Mesenchymal stem cell (in vitro differentiated cells and primary cell): Measurements from ENCODE around the gene RHOBTB3.
A peak's percentile ranks its signal among the peaks of the same experiment; 100 is the strongest.

Source experiments
- DNase-seq: peaks from one replicate; pipeline ENCODE4 v3.0.0-alpha.2; 2013
- H2AFZ ChIP-seq: one replicate; pipeline ENCODE4 v1.6.1; 2013; ENCODE audit warnings: low read depth, mild to moderate bottlenecking, control low read depth, inconsistent platforms, low read length, moderate library complexity
- H2AK5ac ChIP-seq: 2 replicates; pipeline ENCODE4 v1.6.1; 2013; ENCODE audit warnings: low read length, moderate library complexity, mild to moderate bottlenecking, inconsistent platforms; ENCODE audit not compliant: severe bottlenecking
- H2BK120ac ChIP-seq: one replicate; pipeline ENCODE4 v1.6.1; 2013; ENCODE audit warnings: low read depth, mild to moderate bottlenecking, inconsistent platforms, low read length, moderate library complexity
- H2BK12ac ChIP-seq, 2 experiments: one replicate each; pipeline ENCODE4 v1.6.1; 2013; ENCODE audit warnings: inconsistent platforms in 2 of 2, low read length in 2 of 2, mild to moderate bottlenecking in 2 of 2, moderate library complexity in 2 of 2, control low read depth in 1 of 2
- H2BK15ac ChIP-seq: one replicate; pipeline ENCODE4 v1.6.1; 2013; ENCODE audit warnings: mild to moderate bottlenecking, low read depth, inconsistent platforms; ENCODE audit not compliant: poor library complexity, severe bottlenecking
- H2BK5ac ChIP-seq: 2 replicates; pipeline ENCODE4 v1.6.1; 2013; ENCODE audit warnings: low read depth, mild to moderate bottlenecking, low read length, control low read depth, inconsistent platforms; ENCODE audit not compliant: poor library complexity, severe bottlenecking
- H3K14ac ChIP-seq, 2 experiments: one replicate each; pipeline ENCODE4 v1.6.1; 2013; ENCODE audit warnings: inconsistent platforms in 2 of 2, low read length in 2 of 2, control low read depth in 1 of 2, mild to moderate bottlenecking in 1 of 2, moderate library complexity in 1 of 2
- H3K18ac ChIP-seq, 2 experiments: one replicate each; pipeline ENCODE4 v1.6.1; 2013; ENCODE audit warnings: inconsistent platforms in 2 of 2, low read length in 2 of 2, control low read depth in 1 of 2, low read depth in 1 of 2, mild to moderate bottlenecking in 1 of 2
- H3K23ac ChIP-seq, 2 experiments: one replicate each; pipeline ENCODE4 v1.6.1; 2013; ENCODE audit warnings: inconsistent platforms in 2 of 2, low read length in 2 of 2, mild to moderate bottlenecking in 2 of 2, moderate library complexity in 2 of 2, control low read depth in 1 of 2
- H3K27ac ChIP-seq: 2 replicates; pipeline ENCODE4 v1.5.1; 2013; ENCODE audit warnings: mild to moderate bottlenecking, moderate library complexity, low read length, control low read depth, inconsistent platforms; ENCODE audit not compliant: poor library complexity, severe bottlenecking
- H3K27me3 ChIP-seq, 2 experiments: 2 replicates each; pipeline versions ENCODE4 v1.6.1 to v1.7.0; 2013; ENCODE audit warnings: low read length in 2 of 2, mild to moderate bottlenecking in 2 of 2, moderate library complexity in 2 of 2, control low read depth in 1 of 2, inconsistent platforms in 1 of 2; ENCODE audit not compliant: control insufficient read depth in 1 of 2, insufficient read depth in 1 of 2
- H3K36me3 ChIP-seq, 2 experiments: 2 replicates each; pipeline versions ENCODE4 v1.6.1 to v1.7.0; 2013; ENCODE audit warnings: low read length in 2 of 2, control low read depth in 1 of 2, inconsistent platforms in 1 of 2, low read depth in 1 of 2, mild to moderate bottlenecking in 1 of 2; ENCODE audit not compliant: insufficient read depth in 2 of 2, control insufficient read depth in 1 of 2
- H3K4ac ChIP-seq, 2 experiments: one replicate each; pipeline ENCODE4 v1.6.1; 2013; ENCODE audit warnings: inconsistent platforms in 2 of 2, low read length in 2 of 2, mild to moderate bottlenecking in 2 of 2, moderate library complexity in 2 of 2, control low read depth in 1 of 2, low read depth in 1 of 2
- H3K4me1 ChIP-seq: 2 replicates; pipeline ENCODE4 v1.6.1; 2013; ENCODE audit warnings: low read depth, low read length, control low read depth; ENCODE audit not compliant: control insufficient read depth, insufficient read depth
- H3K4me2 ChIP-seq: 2 replicates; pipeline ENCODE4 v1.6.1; 2013; ENCODE audit warnings: low read length, mild to moderate bottlenecking, inconsistent platforms; ENCODE audit not compliant: poor library complexity, severe bottlenecking
- H3K4me3 ChIP-seq, 2 experiments: 2 replicates each; pipeline versions ENCODE4 v1.5.1 to v1.7.0; 2013; ENCODE audit warnings: low read length in 2 of 2, mild to moderate bottlenecking in 2 of 2, control low read depth in 1 of 2, low read depth in 1 of 2; ENCODE audit not compliant: insufficient read depth in 1 of 2
- H3K79me1 ChIP-seq: replicated peaks from 2 replicates; pipeline ENCODE4 v1.6.1; 2013; ENCODE audit warnings: mild to moderate bottlenecking, control low read depth, low read length, inconsistent platforms; ENCODE audit not compliant: poor library complexity, severe bottlenecking
- H3K9ac ChIP-seq: 2 replicates; pipeline ENCODE4 v1.7.0; 2013; ENCODE audit warnings: mild to moderate bottlenecking, low read length, moderate library complexity
- H3K9me3 ChIP-seq: 2 replicates; pipeline ENCODE4 v1.7.0; 2013; ENCODE audit warnings: mild to moderate bottlenecking, low read length; ENCODE audit not compliant: control insufficient read depth
- H4K8ac ChIP-seq: one replicate; pipeline ENCODE4 v1.6.1; 2013; ENCODE audit warnings: inconsistent platforms, mild to moderate bottlenecking, low read length, moderate library complexity
- H4K91ac ChIP-seq: one replicate; pipeline ENCODE4 v1.6.1; 2013; ENCODE audit warnings: mild to moderate bottlenecking, low read length, inconsistent platforms
- WGBS: methylation state at CpG from one replicate; pipeline ENCODE4 v1.1.7; 2013; ENCODE audit warnings: mixed read lengths; 5-methylcytosine and 5-hydroxymethylcytosine counted together

The RHOBTB3 gene

DNA sequence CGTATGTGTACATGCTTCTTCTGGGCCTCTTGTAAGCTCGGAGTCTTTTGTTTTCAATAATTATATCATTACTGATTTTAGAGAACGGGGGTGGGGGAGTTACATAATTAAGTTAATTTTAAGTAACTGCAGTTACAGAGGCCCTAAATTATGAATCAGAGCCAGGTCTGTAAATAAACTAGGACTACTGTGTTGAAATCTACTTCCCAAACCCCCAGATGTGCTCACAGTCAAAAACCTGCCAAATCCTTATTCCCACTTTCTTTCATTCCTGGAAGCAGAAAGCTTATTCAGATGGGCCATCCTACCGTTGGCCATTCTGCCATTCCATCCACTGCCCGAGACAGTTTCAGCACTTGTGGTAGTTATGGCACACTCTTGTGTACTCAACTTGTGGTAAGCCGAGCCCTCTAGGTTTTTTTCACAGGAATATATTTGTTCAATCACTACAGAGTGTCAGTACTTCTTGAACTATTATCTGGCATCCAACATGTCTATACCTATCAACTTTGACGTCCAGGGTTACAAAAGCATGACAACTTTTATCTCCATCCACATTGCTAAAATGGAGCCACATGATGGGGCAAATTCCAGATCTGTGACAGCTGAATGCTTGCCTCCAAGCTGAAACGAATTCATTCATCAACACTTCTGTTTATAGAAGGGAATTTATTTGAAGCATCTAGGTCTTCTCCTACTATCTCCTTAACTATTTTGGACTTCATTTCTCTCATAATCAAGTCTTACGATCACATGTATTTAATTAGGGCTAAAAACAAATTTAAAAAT lies 53.6 kb downstream of the RHOBTB3 start:
- peaks cover 13 to 51% of the 10 kb centered on the region in 2 experiments for H3K36me3 ChIP-seq
- no peak overlapping the region for H2AK5ac ChIP-seq
- H3K79me1 ChIP-seq = peaks cover 7% of the 10 kb centered on the region
- no peak overlapping the region for H4K91ac ChIP-seq
- no peak overlapping the region for H2AFZ ChIP-seq
- no peak overlapping the region for H3K4me2 ChIP-seq
- DNase-seq = no peak
- H3K4me1 ChIP-seq = peaks cover 2% of the 10 kb centered on the region
- H3K27me3 ChIP-seq = no peaks in the 10 kb centered on the region
- no peaks in the 10 kb centered on the region for H3K9me3 ChIP-seq
- H3K9ac ChIP-seq = no peak overlapping the region
- no peak overlapping the region for H3K14ac ChIP-seq
- H2BK12ac ChIP-seq = no peak overlapping the region
- H2BK5ac ChIP-seq = no peak overlapping the region
- no peak overlapping the region for H3K18ac ChIP-seq
- peak overlapping the region; percentile 12 for H4K8ac ChIP-seq
- H2BK120ac ChIP-seq = no peak overlapping the region
- no peak overlapping the region for H2BK15ac ChIP-seq
- H3K4ac ChIP-seq = no peak overlapping the region
- H3K23ac ChIP-seq = no peak overlapping the region
- 93% methylated on average over 6 of the region's 9 CpGs for WGBS
- no peak overlapping the region for H3K27ac ChIP-seq
- no peak overlapping the region for H3K4me3 ChIP-seq

- H3K36me3 ChIP-seq = peaks cover 17 to 64% of the 10 kb centered on the region in 2 experiments
- peak overlapping the region; percentile 67 for H3K9ac ChIP-seq
- H3K27me3 ChIP-seq = no peaks in the 10 kb centered on the region
- DNase-seq = no peak
- no peak overlapping the region for H4K8ac ChIP-seq
- peaks cover 14% of the 10 kb centered on the region for H3K79me1 ChIP-seq
- H3K27ac ChIP-seq = no peak overlapping the region
- H3K4ac ChIP-seq = no peak overlapping the region
- no peak overlapping the region for H2BK15ac ChIP-seq
- no peak overlapping the region for H2BK12ac ChIP-seq
- no peak overlapping the region for H3K18ac ChIP-seq
- H2BK5ac ChIP-seq = no peak overlapping the region
- no peak overlapping the region for H3K23ac ChIP-seq
- H3K4me2 ChIP-seq = no peak overlapping the region
- 91% methylated on average over 1 of the region's 3 CpGs for whole genome bisulfite sequencing
- H2AFZ ChIP-seq = no peak overlapping the region
- no peak overlapping the region for H4K91ac ChIP-seq
- no peaks in the 10 kb centered on the region for H3K9me3 ChIP-seq
- no peak overlapping the region for H3K4me3 ChIP-seq
- H2BK120ac ChIP-seq = no peak overlapping the region
- H2AK5ac ChIP-seq = no peak overlapping the region
- H3K14ac ChIP-seq = no peak overlapping the region
- H3K4me1 ChIP-seq = no peaks in the 10 kb centered on the region
These were observed 55.8 kb downstream of the RHOBTB3 start for GRCh38 chr5:95786821-95787418.

DNA sequence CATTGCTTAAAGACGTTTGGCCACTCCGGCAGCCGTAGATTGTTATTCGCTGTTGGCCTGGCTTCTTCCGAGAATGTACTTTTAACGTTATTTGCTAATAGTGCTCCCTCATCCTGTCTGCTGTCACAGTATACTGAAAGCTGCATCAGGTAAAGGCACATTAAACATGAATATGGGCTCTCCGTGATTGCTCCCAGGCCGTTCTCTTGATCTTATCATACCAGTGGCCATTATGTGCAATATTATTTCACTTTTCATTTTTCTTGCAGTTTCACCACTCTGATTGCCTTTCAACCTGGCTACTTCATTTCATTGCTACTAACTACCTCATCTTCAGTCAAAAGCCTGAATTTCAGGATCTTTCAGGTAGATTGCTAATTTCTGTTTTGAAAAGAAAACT lies 57.4 kb downstream of the RHOBTB3 start:
- H3K9me3 ChIP-seq = no peaks in the 10 kb centered on the region
- no peak overlapping the region for H4K8ac ChIP-seq
- H3K4me3 ChIP-seq = no peak overlapping the region
- H3K27ac ChIP-seq = no peak overlapping the region
- no peak overlapping the region for H2AK5ac ChIP-seq
- 97% methylated on average over 8 of the region's 8 CpGs for WGBS
- H4K91ac ChIP-seq = no peak overlapping the region
- H3K36me3 ChIP-seq = peaks cover 20 to 73% of the 10 kb centered on the region in 2 experiments
- no peak overlapping the region for H3K14ac ChIP-seq
- no peak overlapping the region for H3K4me2 ChIP-seq
- H3K27me3 ChIP-seq = no peaks in the 10 kb centered on the region
- H3K9ac ChIP-seq = no peak overlapping the region
- H3K4me1 ChIP-seq = no peaks in the 10 kb centered on the region
- peaks cover 14% of the 10 kb centered on the region for H3K79me1 ChIP-seq
- no peak overlapping the region for H3K23ac ChIP-seq
- no peak overlapping the region for H2BK15ac ChIP-seq
- no peak overlapping the region for H2BK120ac ChIP-seq
- no peak overlapping the region for H3K18ac ChIP-seq
- H2BK12ac ChIP-seq = no peak overlapping the region
- no peak overlapping the region for H2BK5ac ChIP-seq
- H3K4ac ChIP-seq = no peak overlapping the region
- no peak overlapping the region for H2AFZ ChIP-seq
- no peak for DNase-seq

DNA sequence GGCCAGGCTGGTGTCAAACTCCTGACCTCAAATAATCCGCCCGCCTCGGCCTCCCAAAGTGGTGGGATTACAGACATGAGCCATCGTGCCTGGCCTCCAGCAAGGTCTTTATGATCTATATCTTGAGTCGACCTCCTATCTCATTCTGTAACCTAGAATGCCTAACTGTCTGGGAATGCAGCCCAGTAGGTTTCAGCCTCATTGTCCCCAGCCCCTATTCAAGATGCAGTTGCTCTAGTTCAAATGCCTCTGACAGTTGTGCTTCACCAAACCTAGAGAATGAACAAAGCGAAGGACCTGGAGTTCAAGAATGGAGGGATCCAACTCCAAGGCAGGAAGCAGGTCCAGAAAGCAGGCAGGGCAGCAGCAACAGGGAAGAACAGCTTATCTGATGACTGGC lies 60.6 kb downstream of the RHOBTB3 start:
- H3K23ac ChIP-seq = no peak overlapping the region
- WGBS = 88% methylated on average over 6 of the region's 6 CpGs
- DNase-seq = no peak
- H3K14ac ChIP-seq = no peak overlapping the region
- no peak overlapping the region for H3K9ac ChIP-seq
- peak overlapping the region in 1 of 2 experiments; percentile 34 for H3K18ac ChIP-seq
- H3K4me3 ChIP-seq = no peak overlapping the region
- no peak overlapping the region for H2BK120ac ChIP-seq
- H3K79me1 ChIP-seq = peaks cover 12% of the 10 kb centered on the region
- H3K27ac ChIP-seq = no peak overlapping the region
- H3K9me3 ChIP-seq = no peaks in the 10 kb centered on the region
- H3K27me3 ChIP-seq = no peaks in the 10 kb centered on the region
- H2BK15ac ChIP-seq = no peak overlapping the region
- H2AFZ ChIP-seq = no peak overlapping the region
- H3K4me1 ChIP-seq = no peaks in the 10 kb centered on the region
- H2BK12ac ChIP-seq = no peak overlapping the region
- no peak overlapping the region for H4K91ac ChIP-seq
- H2AK5ac ChIP-seq = peak overlapping the region; percentile 35
- peaks cover 15 to 83% of the 10 kb centered on the region in 2 experiments for H3K36me3 ChIP-seq
- H3K4me2 ChIP-seq = no peak overlapping the region
- H3K4ac ChIP-seq = no peak overlapping the region
- no peak overlapping the region for H4K8ac ChIP-seq
- no peak overlapping the region for H2BK5ac ChIP-seq
